ENCODE data around the gene ATP6V0C. TPM values are rescaled to one million over a fixed set of nuclear protein-coding genes. Genes with fewer than 3 reads are reported as not detected.
A peak's percentile ranks its signal among the peaks of the same experiment; 100 is the strongest.

Gene ATP6V0C
- total RNA-seq, 4 donors from 2014 or later, result 48.1 to 73.0 (median 61.1) TPM

DNA sequence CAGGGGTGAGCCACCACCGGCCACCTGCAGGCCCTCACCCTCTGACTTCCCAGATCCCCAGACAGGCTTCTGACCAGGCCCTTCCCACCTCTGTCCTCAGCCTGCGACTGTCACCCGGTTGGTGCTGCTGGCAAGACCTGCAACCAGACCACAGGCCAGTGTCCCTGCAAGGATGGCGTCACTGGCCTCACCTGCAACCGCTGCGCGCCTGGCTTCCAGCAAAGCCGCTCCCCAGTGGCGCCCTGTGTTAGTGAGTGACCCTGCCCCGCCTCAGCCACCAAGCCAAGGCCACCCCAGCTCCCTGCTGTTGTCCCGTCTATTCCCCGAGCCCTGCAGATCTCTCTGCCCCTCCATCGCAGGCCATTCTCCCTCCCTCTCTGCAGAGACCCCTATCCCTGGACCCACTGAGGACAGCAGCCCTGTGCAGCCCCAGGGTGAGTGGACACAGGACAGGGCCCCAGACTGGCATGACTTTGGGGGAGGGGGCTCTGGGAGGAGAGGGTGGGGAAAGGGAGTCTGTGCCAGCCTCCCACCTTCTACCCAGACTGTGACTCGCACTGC, 40.8 kb upstream of the ATP6V0C start:
- Histone ChIP-seq H3K36me3 (no peaks in the 10 kb centered on the region), H3K27ac (no peak overlapping the region), H3K27me3 (peaks cover 0 to 52% of the 10 kb centered on the region in 2 donors), H3K9me3 (no peaks in the 10 kb centered on the region), H3K4me3 (peak overlapping the region in 1 of 4 donors; percentile 79), H3K4me1 (peaks cover 0 to 74% (median 46%) of the 10 kb centered on the region in 4 donors)
- TF ChIP-seq POLR2A (IDR thresholded peaks at IDR 0.05) (no peak), EP300 (IDR thresholded peaks at IDR 0.05) (no peak)
- TF ChIP-seq, protein P1, sequence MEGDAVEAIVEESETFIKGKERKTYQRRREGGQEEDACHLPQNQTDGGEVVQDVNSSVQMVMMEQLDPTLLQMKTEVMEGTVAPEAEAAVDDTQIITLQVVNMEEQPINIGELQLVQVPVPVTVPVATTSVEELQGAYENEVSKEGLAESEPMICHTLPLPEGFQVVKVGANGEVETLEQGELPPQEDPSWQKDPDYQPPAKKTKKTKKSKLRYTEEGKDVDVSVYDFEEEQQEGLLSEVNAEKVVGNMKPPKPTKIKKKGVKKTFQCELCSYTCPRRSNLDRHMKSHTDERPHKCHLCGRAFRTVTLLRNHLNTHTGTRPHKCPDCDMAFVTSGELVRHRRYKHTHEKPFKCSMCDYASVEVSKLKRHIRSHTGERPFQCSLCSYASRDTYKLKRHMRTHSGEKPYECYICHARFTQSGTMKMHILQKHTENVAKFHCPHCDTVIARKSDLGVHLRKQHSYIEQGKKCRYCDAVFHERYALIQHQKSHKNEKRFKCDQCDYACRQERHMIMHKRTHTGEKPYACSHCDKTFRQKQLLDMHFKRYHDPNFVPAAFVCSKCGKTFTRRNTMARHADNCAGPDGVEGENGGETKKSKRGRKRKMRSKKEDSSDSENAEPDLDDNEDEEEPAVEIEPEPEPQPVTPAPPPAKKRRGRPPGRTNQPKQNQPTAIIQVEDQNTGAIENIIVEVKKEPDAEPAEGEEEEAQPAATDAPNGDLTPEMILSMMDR (IDR thresholded peaks at IDR 0.05), result no peak
- 88 to 89% methylated on average over 11 to 14 of the region's 14 CpGs for WGBS, 2 donors
- no peak for DNase-seq (ENCODE audit: low spot score in 2 of 2)

DNA sequence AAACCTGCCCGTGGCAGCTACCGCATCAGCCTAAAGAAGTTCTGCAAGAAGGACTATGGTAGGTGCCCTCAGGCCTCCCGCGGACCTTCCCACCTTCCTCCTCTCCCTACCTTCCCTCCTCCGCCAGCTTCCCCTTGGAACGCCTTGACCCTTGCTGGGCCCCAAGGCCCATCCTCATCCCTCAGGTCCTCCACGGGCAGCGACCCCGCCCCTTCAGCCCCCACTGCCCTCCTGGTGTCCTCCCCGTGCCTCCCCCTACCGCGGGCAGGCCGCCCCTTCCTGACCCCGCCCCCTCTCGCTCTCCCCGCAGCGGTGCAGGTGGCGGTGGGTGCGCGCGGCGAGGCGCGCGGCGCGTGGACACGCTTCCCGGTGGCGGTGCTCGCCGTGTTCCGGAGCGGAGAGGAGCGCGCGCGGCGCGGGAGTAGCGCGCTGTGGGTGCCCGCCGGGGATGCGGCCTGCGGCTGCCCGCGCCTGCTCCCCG, 40.3 kb upstream of the ATP6V0C start:
- 9 to 25% methylated on average over 10 to 40 of the region's 49 CpGs for WGBS, 2 donors
- Histone ChIP-seq H3K4me1 (peaks cover 0 to 69% (median 40%) of the 10 kb centered on the region in 4 donors), H3K9me3 (no peaks in the 10 kb centered on the region), H3K27me3 (peaks cover 0 to 48% of the 10 kb centered on the region in 2 donors), H3K36me3 (no peaks in the 10 kb centered on the region), H3K27ac (no peak overlapping the region), H3K4me3 (peak overlapping the region in 2 of 4 donors; percentile 21 to 79)
- no peak for DNase-seq (ENCODE audit: low spot score in 2 of 2)
- TF ChIP-seq POLR2A (IDR thresholded peaks at IDR 0.05), result no peak
- no peak for TF ChIP-seq EP300 (IDR thresholded peaks at IDR 0.05)
- TF ChIP-seq, protein P1 (IDR thresholded peaks at IDR 0.05), result no peak

DNA sequence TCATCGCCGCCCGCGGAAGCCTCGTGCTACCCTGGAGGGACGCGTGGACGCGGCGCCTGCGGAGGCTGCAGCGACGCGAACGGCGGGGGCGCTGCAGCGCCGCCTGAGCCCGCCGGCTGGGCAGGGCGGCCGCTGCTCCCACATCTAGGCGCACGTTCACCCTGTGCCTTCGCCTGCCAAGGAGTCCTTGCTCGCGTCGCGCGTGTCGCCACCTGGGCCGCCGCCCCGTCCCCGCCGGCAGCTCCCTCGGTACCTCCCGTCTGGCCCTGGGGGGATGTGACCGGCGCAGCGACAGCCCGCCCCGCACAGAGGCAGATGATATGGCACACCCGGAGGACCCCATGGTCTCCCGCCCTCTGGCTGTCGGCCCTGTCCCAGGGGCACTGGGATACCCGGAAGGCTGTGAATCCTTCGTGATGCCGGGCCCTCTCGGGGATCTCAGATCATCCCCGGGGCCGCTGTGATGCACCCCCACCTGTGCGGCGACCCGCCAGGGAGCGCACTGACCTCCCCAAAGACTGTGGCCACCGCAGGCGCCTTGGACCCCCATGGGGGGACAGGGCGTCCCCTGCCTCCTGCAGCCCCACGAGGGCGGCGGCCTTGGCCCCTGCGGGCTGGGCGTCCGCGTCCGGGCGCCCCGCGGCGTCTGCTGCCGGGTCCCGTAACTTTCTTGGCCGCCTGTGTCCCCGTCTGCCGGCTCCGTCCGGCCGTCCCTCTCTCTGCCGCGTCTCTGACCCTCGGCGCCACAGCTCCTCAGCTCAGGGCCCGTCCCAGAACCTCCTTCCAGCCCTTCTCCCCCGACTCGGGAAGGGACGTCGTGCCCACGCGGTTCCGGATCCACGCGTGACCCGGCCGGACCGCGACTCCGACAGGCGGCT, 39.5 kb upstream of the ATP6V0C start:
- Histone ChIP-seq H3K9me3 (no peaks in the 10 kb centered on the region), H3K4me3 (peak overlapping the region; percentile 67 to 79 (median 69)), H3K4me1 (peaks cover 0 to 61% (median 33%) of the 10 kb centered on the region in 4 donors), H3K36me3 (peaks cover 0 to 2% (median 0%) of the 10 kb centered on the region in 3 donors), H3K27me3 (peaks cover 0 to 41% of the 10 kb centered on the region in 2 donors), H3K27ac (peak overlapping the region; percentile 72 to 87 (median 83))
- 0% methylated on average over 10 to 55 of the region's 100 CpGs for WGBS, 2 donors
- DNase-seq (ENCODE audit: low spot score in 2 of 2), result no peak
- TF ChIP-seq, protein P1 (IDR thresholded peaks at IDR 0.05), result peak in 4 of 5 experiments; percentile 34 to 68 (median 48)
- TF ChIP-seq EP300 (IDR thresholded peaks at IDR 0.05), result no peak

DNA sequence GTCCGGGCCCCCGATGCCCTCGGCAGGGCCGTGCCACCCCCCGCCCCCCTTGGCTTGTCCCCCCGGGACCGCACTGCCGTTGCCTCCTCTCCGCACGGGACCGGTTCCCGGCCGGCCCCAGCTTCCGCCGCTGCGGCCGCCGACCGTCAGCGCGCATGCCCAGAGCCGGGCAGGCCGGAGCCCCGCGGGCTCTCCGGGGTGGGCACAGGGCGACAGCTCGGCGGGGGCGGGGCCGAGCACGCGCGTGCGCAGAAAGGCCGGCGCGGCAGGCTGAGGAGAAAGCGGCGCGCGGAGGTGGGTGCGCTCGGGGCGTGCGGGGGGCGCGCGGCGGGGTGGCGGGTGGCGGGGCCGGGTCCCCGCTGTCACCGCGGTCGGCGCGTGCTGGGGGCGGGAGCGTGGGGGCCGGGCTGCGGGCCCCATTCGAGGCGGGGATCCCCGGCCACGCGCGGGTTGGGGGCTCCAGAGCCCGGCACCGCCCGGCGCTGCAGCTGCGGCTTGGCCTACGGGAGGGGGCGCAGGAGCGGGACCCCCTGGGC, 38.8 kb upstream of the ATP6V0C start, which contains the start of gene TBC1D24:
TSS of gene TBC1D24 (plus strand) at position 251 of the 536 bp plus-strand sequence. CDS start 21,022 bp downstream, outside the sequence.
- peaks cover 0 to 7% (median 0%) of the 10 kb centered on the region in 3 donors for H3K36me3 ChIP-seq
- 0% methylated on average over 29 of the region's 77 CpGs; no CpG with 5 or more reads in 1 of the 2 donors for WGBS, 2 donors
- H3K9me3 ChIP-seq, result no peaks in the 10 kb centered on the region
- H3K4me1 ChIP-seq, result peaks cover 0 to 54% (median 30%) of the 10 kb centered on the region in 4 donors
- peak within 1 kb of the TSS; percentile 67 to 79 (median 69) for H3K4me3 ChIP-seq
- peak within 1 kb of the TSS; percentile 72 to 87 (median 83) for H3K27ac ChIP-seq
- TF ChIP-seq, protein P1 (IDR thresholded peaks at IDR 0.05), result no peak
- TF ChIP-seq EP300 (IDR thresholded peaks at IDR 0.05), result peak in 1 of 2 donors; percentile 69
- peak; percentile 47 to 69 for TF ChIP-seq POLR2A (IDR thresholded peaks at IDR 0.05)
- peaks cover 0 to 34% of the 10 kb centered on the region in 2 donors for H3K27me3 ChIP-seq
- peak; percentile 71 to 76 for DNase-seq (ENCODE audit: low spot score in 2 of 2)
